Loucy (cell line): ENCODE data around the gene EIF4G3.

Experiments
- EZH2phosphoT487 ChIP-seq: fragments of 200-600 bp; IDR thresholded peaks from 2 replicates; pipeline ENCODE4 v1.6.1; 2018; ENCODE audit warnings: antibody characterized with exemption, mild to moderate bottlenecking, moderate library complexity, borderline replicate concordance
- TF ChIP-seq, protein P1 (sequence below): fragments of 200-600 bp; sonication (generic); conservative IDR thresholded peaks from 2 replicates; pipeline ENCODE4 v1.5.1; 2014; ENCODE audit warnings: mild to moderate bottlenecking, antibody characterized with exemption, low read length

DNA sequence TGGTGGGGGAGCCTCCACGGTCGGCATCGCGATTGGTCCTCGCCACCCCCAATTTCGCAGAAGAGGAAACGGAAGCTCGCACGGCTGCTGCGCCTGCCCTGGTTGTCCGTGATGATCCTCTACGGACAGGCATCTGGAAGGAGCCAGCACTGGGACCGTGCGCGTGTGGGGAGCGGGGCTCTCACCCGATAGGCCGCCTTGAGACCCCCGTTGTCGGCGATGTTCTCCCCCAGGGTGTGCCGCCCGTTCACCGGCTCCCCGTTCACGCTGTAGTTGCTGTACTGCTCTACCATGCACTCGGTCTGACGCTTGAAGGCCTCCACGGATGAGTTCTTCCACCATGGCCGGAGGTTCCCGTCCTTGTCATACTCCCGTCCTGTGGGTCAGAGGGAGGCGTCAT is 48.4 kb upstream of the EIF4G3 start:
- TF ChIP-seq, protein P1, sequence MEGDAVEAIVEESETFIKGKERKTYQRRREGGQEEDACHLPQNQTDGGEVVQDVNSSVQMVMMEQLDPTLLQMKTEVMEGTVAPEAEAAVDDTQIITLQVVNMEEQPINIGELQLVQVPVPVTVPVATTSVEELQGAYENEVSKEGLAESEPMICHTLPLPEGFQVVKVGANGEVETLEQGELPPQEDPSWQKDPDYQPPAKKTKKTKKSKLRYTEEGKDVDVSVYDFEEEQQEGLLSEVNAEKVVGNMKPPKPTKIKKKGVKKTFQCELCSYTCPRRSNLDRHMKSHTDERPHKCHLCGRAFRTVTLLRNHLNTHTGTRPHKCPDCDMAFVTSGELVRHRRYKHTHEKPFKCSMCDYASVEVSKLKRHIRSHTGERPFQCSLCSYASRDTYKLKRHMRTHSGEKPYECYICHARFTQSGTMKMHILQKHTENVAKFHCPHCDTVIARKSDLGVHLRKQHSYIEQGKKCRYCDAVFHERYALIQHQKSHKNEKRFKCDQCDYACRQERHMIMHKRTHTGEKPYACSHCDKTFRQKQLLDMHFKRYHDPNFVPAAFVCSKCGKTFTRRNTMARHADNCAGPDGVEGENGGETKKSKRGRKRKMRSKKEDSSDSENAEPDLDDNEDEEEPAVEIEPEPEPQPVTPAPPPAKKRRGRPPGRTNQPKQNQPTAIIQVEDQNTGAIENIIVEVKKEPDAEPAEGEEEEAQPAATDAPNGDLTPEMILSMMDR, result no peak
- TF ChIP-seq EZH2phosphoT487, result no peak
